GM19452 (cell line): ENCODE results near the gene NLRP6.
A peak's percentile ranks its signal among the peaks of the same experiment; 100 is the strongest.
"Not testable (repeated sequence)": the region's sequence is repeated elsewhere in the genome, so short reads cannot be mapped to it uniquely, and the experiment has no call there.

ENCODE experiments used
- ATAC-seq: cut with Tn5 transposase; IDR thresholded peaks from one replicate; pipeline ENCODE4 v1.9.1; 2021; ENCODE audit not compliant: unreplicated experiment

NLRP6 gene

DNA sequence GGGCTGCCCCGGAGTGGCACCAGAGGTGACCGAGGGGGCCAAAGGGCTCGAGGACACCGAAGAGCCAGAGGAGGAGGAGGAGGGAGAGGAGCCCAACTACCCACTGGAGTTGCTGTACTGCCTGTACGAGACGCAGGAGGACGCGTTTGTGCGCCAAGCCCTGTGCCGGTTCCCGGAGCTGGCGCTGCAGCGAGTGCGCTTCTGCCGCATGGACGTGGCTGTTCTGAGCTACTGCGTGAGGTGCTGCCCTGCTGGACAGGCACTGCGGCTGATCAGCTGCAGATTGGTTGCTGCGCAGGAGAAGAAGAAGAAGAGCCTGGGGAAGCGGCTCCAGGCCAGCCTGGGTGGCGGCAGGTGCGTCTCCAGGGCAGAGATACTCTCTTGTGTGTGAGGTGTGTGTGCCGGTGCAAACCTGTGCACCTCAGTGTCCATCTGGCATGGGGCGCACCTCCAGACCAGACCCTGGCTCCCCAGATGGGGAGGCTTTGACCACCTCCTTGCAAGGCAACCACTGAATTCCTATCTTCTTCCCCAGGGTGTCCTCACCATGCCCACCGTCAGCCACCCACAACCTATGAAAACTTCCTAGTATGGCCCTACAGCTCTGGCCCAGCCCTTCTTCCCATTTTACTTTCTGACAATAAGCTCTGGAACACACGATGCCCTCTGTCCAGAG, 3.4 kb downstream of the NLRP6 start:
- no peak for ATAC-seq

DNA sequence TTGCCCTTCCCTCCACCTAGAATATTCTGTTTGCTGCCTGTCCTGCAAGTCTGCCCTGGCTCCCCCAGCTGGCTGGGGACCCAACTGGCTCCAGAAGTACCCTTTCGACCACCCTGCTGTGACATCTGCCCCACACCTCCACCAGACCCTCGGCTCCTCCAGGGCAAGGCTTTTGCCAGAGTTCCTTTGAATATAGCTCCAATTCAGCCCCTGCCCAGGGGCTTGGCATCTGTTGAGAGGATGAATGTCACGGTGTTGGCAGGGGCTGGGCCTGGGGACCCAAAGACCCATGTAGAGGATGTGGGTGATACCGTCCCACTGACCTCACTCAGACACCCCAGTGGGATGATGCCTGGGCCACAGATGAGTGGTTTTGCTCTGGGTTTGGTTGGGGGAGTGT, 4.0 kb downstream of the NLRP6 start:
- no peak for ATAC-seq

DNA sequence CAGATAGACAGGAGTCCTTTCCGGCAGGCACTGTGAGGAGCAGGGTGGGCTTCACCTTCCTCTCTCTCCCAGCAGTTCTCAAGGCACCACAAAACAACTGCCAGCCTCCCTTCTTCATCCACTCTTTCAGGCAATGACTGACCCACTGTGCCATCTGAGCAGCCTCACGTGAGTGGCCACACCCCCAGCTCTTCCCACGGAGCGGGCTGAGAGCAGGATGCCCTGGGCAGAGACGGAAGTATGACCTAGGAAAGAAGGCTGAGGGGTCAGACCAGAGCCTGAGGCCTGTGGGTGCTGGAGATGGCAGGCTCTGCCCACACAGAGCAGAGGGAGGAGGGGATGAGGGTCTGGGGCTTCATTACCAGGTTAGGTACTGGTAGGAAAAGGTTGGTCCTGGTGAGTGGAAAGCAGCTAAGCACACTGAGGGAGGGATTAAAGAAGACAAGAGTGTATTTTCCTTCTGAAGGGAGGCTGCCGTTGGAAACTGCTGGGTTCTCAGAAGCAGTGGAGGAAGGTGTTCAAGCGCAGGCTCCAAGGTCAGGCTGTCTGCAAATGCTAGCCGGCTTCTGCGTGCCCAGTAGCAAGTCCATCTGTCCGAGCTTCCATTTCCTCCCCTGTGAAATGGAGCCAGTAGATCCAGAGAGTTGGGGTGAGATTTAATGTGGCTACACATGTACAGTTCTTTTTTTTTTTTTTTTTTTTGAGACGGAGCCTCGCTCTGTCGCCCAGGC, 4.6 kb downstream of the NLRP6 start:
- no peak for ATAC-seq

DNA sequence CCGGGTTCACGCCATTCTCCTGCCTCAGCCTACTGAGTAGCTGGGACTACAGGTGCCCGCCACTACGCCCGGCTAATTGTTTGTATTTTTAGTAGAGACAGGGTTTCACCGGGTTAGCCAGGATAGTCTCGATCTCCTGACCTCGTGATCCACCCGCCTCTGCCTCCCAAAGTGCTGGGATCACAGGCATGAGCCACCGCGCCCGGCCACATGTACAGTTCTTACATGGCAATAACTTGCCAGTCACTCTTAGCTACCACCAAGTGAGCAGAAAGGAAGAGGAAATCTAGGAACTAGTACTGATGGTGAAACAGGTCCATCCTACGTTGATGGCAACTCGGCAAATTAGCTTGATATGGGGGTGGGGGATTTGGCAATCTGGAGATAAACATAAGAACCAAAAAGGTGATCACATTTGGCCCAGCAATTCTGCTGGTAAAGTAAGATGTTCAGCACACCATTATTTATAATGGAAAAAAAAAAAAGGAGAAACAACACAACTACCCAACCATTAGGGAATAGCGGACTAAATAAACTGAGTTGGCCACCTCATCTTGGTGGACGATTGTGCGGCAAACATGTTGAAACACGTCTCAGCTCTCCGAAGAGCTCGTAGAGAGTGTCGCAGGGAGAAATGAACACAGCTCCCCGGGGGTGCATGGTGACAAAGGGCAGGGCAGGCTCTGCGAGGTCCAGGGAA, 5.3 kb downstream of the NLRP6 start:
- ATAC-seq: no peak

DNA sequence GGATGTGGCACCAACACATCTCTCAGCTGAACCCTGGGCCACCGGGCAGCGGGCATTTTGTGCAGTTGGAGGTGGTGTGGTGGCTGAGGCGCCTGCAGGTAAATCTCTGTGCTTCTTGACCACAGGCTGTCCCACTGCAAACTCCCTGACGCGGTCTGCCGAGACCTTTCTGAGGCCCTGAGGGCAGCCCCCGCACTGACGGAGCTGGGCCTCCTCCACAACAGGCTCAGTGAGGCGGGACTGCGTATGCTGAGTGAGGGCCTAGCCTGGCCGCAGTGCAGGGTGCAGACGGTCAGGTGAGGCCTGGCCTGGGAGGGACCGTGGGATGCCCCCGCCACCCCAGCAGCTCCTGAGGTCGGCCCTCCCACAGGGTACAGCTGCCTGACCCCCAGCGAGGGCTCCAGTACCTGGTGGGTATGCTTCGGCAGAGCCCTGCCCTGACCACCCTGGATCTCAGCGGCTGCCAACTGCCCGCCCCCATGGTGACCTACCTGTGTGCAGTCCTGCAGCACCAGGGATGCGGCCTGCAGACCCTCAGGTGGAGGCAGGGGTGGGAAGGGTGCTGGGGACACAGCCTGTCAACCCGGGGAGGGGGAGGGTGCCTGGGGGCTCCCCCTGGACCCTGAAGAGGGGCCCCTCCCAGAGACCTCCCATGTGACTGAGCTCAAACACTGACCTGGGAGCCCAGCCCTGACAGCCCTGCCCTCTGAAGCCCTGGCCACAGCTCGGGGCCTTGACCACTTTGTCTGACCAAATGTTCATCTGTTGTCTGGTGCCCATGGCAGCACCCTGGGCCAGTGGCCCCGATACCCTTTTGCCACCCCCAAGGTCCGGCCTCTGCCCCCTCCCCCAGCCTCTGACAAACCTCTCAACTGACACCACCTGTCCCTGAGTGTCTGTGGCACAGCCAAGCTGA, 6.2 kb downstream of the NLRP6 start:
- no peak for ATAC-seq

DNA sequence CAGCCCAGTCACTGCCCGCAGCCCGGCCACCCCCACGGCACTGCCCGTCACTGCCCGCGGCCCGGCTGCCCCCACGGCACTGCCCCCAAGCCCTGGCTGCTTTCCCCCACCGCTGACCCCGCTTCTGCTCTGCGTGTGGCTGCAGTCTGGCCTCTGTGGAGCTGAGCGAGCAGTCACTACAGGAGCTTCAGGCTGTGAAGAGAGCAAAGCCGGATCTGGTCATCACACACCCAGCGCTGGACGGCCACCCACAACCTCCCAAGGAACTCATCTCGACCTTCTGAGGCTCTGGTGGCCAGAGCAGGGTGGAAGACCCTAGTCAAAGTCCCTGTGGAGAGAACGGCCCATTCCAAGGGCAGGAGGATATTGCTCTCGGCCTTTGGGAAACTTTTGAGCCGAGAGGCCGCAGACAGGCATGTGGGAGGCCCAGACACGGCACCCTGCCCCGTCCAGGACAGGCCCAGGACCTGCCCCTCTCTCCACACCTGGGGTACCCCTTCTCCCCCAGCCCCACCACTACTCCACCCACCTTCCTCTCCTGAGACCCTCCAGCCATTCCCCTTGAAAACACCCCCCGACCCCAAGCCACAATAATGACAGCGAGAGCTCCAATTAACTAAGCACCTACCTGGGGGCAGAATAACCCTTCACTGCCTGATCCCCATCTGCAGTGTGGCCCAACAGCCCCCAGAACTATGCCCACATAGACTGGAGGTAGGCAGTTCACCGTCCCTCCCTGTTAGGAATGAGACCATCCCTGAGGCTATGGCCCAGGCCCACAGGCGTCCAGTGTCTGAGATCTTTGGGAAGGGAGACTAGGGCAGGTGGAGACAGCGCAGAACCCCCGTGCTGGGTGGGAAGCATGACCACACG, 7.0 kb downstream of the NLRP6 start:
- ATAC-seq: no peak

DNA sequence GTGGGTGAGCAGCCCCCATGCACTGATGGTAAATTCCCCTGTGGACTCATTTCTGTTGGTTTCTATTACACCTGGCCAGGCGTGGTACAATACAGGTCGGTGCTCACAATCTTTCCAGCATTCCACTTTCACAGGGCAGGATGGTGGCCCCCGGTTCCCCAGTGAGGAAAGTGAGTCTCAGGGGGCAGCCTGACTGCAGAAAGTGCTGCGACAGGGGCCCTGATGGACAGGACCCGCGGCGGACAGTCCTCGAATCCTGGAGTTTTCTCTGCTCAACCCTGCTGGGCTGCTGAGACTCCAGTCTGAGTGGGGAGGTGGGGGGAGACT, 7.7 kb downstream of the NLRP6 start:
- no peak for ATAC-seq

DNA sequence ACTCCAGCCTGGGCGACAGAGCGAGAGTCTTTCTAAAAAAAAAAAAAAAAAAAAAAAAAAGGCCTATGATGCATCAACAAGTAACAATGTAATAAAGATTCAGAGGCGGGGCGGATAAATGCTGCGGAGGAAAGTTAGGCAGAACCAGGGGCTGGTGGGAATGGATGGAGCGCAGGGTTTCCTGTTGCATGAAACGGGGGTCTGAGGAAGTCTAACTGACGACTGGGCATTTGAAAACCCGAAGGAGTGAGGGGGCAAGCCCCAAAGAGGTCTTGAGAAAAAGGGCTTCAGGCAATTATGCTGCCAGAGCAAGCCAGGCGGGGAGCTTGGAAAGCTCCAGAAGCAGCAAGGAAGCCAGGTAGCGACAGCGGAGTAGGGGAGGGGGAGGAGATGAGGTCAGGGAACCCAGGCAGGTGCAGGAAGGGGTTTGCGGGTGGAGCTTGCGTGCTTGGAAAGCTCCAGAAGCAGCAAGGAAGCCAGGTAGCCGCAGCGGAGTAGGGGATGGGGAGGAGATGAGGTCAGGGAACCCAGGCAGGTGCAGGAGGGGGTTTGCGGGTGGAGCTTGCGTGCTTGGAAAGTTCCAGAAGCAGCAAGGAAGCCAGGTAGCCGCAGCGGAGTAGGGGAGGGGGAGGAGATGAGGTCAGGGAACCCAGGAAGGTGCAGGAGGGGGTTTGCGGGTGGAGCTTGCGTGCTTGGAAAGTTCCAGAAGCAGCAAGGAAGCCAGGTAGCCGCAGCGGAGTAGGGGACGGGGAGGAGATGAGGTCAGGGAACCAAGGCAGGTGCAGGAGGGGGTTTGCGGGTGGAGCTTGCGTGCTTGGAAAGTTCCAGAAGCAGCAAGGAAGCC, 9.0 kb downstream of the NLRP6 start:
- not testable (repeated sequence) for ATAC-seq

DNA sequence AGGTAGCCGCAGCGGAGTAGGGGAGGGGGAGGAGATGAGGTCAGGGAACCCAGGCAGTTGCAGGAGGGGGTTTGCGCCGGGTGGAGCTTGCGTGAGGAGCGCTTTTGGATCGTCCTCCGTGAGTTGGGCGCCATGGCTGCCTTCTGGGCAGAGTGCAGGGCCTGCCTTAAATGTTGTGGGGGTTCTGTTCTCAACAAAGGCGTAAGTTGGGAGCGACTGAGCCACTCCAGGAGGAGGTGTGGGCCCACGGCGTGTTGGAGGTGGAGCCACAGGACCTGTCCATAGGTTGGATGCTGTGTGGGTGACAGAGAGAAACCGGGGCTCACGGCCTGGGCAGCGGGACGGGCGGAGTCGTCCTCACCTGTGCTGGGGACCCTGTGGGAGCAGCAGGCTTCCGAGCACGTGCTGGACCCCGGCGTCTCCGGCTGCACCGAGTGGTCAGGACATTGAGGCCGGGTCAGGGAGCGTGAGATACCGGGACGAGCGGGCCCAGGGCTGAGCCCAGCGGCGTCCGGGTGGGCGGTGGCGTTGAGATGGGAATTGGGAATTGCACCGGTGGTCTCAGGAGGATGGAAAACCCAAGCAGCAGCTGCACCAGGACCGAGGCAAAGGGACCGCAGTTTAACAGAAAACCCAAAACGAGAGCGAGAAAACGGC, 9.7 kb downstream of the NLRP6 start:
- ATAC-seq: no peak

DNA sequence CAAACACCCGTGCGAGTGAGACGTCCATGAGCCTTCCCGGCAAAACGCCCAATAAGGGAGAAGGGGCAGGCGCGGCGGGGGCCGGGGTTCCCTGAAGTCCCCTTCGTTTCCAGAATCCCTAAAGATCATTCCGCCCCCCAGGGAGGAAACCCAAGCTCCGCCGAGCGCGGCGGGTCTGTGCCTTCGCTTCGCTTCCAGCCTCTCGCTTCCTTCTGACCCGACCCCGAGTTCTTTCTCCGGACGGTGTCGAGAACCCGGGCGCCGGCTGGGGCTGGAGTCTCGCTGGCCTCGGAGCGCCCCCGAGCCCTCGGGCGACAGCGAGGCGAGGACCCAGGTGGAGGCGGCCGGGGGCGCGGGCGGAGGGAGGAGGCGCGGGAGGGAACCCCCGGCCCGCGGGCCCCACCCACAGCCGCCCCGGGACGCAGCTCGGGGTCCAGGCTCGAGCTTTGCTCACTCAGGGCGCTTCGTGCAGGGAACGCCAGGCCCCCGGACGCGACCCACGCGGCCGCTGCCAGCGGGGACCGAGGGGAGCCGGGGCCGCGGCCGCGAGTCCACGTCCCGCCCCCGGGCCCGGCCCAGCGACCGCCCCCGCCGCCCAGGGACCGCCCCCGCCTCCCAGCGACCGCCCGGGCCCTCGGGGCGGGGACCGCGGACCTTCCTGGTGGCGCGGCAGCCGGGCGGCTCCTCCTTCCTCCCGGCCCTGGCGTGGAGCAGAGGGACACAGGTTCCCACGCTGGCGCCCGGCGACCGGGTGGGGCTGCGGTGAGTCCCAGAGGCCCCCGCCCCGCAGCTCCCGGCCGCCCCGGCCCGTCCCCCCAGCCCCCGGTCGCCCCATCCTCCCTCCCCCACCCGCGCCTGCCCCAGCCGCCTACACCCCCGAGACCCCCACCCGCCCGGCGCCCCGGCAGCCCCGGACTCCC, 10.5 kb downstream of the NLRP6 start, which contains the start of gene PGGHG:
Gene PGGHG, plus strand, starts transcription at position 649 of the 920 bp plus-strand sequence. CDS start 691 bp downstream, outside the sequence.
- peak; percentile 55 for ATAC-seq

DNA sequence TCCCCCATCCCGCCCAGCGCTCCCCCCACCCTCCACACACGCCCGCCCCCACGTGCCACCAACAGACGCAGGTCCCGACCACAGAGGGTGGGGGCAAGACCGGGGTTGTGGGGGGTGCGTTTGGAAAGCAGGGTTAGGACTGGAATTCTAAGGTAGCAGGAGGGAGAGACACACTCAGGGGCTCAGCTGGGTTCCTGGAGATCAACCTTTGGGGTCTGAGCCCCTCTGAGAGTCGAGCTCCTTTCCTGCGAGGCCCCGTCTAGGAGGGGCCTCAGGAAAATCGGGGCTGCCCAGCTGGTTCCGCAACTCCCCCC, 11.1 kb downstream of the NLRP6 start:
- ATAC-seq: no peak

DNA sequence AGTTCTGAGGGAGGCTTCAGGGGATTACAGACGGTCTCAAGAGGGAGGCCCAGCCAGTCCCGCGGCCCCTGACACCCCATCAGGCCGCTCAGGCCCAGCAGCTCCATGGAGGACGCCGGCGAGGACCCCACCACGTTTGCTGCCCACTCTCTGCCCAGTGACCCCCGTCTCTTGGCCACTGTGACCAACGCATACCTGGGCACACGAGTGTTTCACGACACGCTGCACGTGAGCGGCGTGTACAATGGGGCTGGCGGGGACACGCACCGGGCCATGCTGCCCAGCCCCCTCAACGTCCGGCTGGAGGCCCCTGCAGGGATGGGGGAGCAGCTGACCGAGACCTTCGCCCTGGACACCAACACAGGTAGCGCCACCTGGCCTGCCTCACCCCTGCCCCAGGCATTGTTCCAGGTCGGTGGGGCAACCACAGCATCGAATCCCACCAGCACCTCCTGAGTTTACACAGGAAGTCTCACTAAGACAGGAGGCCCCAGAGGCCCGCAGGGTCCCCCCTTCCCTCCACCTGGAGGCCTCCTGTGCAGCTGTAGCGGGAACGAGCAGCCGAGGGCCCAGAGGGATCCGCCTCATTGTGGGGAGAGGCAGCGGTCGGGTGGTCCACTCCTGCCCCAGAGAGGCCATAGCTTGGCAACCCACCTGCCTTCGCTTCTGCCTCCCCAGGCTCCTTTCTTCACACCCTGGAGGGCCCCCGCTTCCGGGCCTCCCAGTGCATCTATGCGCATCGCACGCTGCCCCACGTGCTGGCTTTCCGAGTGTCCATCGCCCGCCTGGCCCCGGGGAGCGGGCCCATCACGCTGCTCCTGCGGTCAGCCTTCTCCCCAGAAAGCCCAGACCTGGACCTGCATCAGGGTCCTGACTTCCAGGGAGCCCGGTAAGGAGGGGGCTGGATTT, 11.8 kb downstream of the NLRP6 start:
- ATAC-seq: no peak

DNA sequence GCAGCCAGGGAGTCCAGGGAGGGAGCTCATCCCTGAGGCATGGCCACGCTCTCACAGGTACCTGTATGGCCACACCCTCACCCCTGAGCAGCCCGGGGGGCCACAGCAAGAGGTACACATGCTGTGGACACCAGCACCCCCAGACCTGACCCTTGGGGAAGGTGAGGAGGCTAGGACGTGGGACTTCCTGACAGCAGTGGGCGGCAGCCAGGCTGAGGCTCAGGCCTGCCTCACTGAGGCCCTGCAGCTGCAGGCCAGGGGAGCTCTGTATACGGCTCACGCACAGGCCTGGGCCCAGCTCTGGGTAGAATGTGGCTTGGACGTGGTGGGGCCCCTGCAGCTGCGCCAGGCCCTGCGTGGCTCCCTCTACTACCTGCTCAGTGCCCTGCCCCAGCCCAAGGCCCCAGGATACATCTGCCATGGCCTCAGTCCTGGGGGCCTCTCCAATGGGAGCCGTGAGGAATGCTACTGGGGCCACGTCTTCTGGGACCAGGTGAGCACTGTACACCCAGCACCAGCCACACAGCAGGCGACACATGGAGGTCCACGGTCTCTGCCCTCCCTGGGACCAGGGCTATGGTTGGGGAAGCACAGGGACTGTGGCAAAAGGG, 12.5 kb downstream of the NLRP6 start:
- ATAC-seq: no peak

DNA sequence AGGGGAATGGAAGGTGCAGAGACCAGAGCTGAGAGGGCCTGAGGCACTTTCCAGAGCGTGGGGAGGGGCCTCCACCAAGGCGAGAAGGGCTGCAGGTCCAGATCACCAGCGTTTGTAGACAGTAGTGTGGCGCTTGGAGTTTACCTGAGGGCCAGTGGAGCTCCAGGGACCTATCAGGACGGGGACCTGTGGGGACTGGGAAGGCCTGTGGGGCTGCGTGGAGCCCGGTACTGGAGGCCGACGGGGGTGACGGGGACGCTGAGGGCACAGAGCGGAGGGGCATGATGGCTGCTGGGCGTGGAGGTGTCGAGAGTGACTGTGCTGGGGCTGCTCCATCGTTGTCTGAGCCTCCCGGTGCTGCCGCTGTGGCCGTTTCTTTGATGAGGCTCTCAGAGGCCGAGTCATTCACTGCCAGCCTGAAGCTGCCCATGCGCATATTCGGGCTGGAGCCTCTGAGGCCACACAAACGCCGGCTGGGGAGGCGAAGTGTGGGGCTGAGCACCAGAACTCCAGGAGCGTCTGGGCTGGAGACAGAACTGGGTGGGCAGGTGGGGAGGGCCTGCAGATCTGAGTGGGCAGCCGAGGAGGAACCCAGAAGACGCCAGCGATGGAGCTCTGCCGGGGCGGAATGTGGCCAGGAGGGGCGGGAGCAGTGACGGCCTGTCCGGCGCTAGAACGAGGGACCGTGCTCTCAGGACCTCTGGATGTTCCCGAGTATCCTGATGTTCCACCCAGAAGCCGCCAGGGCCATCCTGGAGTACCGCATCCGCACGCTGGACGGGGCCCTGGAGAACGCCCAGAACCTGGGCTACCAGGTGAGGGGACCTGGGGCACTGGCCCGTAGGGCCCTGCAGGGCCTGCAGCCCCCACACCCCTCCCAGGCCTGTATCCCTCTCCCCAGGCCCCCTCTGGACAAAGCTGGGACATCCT, 13.3 kb downstream of the NLRP6 start:
- ATAC-seq: no peak
